Measurements from ENCODE around the gene SMARCC2. TPM values are rescaled to one million over a fixed set of nuclear protein-coding genes. Genes with fewer than 3 reads are reported as not detected.

The SMARCC2 gene
- total and polyA plus RNA-seq, 9 of the 15 experiments (the other 6 are each of a cell fraction or from before 2014, with no cell fraction given): 11.9 to 86.0 (median 36.6) TPM

- TF ChIP-seq ZNF407 (IDR thresholded peaks at IDR 0.05; ENCODE audit: low read depth) (no peak), ZNF76 (CRISPR knock-in tag; IDR thresholded peaks at IDR 0.05; ENCODE audit: borderline replicate concordance) (no peak), ZNF165 (CRISPR knock-in tag; IDR thresholded peaks at IDR 0.05; ENCODE audit: borderline replicate concordance) (no peak), SMARCC2 (IDR thresholded peaks at IDR 0.05; ENCODE audit: low read depth) (peak; percentile 95), ZBTB11 (CRISPR knock-in tag; IDR thresholded peaks at IDR 0.05) (no peak; a peak in 1 of 6 replicates), ZNF12 (CRISPR knock-in tag; IDR thresholded peaks at IDR 0.05) (no peak), BRD4 (IDR thresholded peaks at IDR 0.05) (no peak), PCBP1 (IDR thresholded peaks at IDR 0.05; ENCODE audit: low read depth, low read length, poor library complexity, severe bottlenecking) (no peak), CBFA2T3 (IDR thresholded peaks at IDR 0.05) (peak; percentile 92), XRCC4 (IDR thresholded peaks at IDR 0.05; ENCODE audit: extremely low read depth, insufficient read depth, insufficient read length) (no peak), ETV6 (IDR thresholded peaks at IDR 0.05; ENCODE audit: borderline replicate concordance in 1 of 2, low read depth in 2 of 2, low read length in 1 of 2) (peak in 1 of 2 experiments; percentile 88; a peak in 2 of 4 replicates), ETV6 (CRISPR knock-in tag; IDR thresholded peaks at IDR 0.05; ENCODE audit: borderline replicate concordance) (no peak), RHOXF2B (CRISPR knock-in tag; conservative IDR thresholded peaks at IDR 0.05) (no peak), PYGO2 (tag; IDR thresholded peaks at IDR 0.05) (no peak), THAP7 (CRISPR knock-in tag; IDR thresholded peaks at IDR 0.05) (no peak)
Measured at GRCh38 chr12:56126732-56127239, 62.5 kb downstream of the SMARCC2 start (continued).

All from K562 (cell line).